ENCODE data around the gene PEA15. TPM values are rescaled to one million over a fixed set of nuclear protein-coding genes. Genes with fewer than 3 reads are reported as not detected.

PEA15 gene
- 51.9 and 57.7 TPM in 2 replicates for total RNA-seq (2014; rRNA removed; shearing (Covaris generic))

DNA sequence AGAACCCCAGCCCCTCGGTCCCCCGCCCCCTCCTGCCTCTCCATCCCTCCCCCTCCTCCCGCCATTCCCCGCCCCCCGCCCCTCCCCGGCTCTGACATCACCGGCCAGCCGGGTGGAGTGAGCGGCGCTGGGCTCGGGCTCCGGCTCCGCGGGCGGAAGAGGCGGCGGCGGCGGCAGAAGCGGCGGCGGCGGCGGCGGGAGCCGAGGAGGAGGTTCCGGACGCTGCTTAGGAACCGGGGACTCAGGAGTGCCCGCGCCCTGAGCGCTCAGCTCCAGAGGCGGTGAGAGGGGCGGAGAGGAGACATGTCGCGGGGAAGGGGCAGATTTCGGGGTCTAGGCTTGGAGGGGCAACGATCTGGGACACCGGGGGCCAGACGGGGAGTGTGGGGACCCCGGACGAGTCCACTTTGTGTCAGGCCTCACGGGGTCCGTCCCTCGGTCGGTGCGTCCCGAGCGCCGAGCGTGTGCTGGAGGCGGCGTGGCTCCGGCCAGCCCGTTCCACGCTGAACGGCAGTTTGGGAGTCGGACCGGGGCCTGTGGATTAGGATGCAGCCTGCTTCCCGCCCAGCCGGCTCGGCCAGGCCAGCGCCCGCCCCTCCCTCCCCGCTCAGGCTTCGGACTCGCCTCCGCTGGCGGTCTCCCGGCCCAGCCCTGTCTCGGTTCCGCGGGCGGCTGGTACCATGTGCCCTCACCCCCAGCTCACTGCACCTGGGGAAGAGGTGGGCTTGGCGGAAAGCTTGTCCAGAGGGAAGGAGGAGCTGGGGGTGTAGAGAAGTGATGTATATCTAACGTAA, at the start of gene PEA15:
PEA15 (plus strand) TSS at position 143 of the 794 bp plus-strand sequence. CDS start 6,161 bp downstream, outside the sequence.
- peak; percentile 80 for DNase-seq (ENCODE audit: low read depth)

DNA sequence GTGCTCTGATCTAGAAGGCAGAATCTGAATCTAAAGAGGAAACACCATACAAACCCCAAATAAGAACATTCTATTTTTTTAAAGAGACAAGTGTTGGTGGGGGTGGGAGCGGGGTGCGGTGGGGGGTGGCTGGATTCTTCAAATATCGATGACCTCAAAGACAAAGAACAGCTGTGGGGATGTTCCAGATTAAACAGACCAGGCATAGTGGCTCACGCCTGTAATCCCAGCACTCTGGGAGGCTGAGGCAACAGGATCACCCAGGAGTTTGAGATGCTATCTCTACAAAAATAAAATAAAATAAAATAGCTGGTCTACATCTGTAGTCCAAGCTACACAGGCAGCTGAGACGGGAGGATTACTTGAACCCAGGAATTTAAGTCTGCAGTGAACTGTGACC, 48.8 kb upstream of the PEA15 start:
- DNase-seq (ENCODE audit: low read depth) = no peak

DNA sequence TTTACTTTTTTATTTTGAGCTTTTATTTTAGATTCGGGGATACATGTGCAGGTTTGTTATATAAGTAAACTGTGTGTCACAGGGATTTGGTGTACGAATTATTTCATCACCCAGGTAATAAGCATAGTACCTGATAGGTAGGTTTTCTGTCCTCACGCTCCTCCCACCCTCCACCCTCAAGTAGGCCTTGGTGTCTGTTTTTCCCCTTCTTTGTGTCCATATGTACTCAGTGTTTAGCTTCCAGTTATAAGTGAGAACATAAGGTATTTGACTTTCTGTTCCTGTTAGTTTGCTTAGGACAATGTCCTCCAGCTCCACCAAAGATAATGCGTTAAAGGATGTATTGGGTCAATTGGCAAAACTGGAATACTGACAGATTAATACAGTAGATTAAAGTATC, 48.0 kb upstream of the PEA15 start:
- DNase-seq (ENCODE audit: low read depth) = no peak

GRCh38 chr1:160158031-160158430, 47.2 kb upstream of the PEA15 start:
- no peak for DNase-seq (ENCODE audit: low read depth)

DNA sequence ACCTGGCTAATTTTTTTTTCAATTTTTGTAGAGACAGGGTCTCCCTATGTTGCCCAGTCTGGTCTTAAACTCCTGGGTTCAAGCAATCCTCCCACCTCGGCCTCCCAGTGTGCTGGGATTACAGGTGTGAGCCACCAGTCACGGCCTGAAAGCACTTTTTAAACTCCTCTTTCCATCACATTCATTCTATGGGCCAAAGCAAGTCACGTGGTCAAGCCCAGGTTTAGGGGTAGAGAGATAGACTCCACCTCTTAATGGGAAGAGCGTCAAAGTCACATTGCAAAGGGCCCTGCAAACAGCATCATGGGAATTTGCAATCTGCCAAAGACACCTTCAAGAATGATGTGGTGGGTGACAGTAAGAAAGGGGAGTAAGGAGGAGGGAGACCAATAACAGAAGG, 46.6 kb upstream of the PEA15 start:
- DNase-seq (ENCODE audit: low read depth) = no peak

DNA sequence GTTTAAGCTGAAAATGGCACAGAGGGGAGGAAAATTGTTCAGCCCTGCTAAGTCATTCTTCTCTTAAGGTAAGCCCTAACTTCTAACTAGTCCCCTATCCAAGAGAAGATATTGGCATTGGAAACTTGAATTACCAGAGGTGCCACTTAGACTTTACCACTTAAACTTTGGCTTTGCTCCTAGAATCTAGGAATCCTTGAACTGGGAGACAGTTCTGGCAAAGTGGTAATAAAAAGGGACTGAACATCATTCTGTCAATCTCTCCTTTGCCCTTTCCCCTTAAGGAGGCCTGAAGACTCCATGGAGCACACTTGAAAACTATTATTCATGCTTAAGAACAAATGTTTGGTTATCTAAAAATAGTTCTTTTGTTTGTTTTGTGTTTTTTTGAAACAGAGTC, 45.3 kb upstream of the PEA15 start:
- DNase-seq (ENCODE audit: low read depth) = no peak

DNA sequence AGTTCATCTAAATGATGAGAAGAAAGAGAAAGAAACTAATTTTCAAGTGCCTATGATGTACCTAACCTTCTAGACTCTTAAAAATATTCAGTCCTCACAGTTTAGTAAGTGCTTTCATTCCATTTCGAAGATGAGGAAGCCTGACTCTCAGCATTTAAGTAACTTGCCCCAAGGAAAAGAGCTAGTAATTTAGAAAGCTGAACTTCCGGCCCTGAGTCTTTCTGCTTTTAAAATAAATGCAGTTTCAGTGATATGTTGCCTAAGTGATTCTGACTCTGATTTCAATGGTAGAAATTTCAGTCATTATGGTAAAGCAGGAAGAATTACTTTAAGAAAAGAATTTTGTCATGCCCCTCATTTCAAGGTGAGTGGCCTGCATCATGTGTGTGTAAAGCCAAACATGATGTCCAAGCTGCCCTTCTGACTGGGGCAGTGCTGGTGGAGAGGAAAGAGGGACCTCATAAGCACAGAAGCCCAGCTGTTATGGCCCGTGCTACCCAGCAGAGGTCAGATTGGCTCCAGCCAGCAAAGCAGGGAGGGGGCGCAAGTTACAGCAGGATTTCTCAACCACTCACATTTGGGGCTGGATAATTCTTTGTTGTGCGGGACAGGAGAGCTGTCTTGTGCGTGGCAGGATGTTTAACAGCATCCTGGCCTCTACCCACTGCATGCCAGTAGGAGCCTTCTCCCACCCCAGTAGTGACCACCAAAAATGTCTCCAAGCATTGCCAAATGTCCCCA, 43.0 kb upstream of the PEA15 start:
- DNase-seq (ENCODE audit: low read depth) = peak; percentile 18

- no peak for DNase-seq (ENCODE audit: low read depth)
Measured at GRCh38 chr1:160162931-160163330, 42.3 kb upstream of the PEA15 start.

- DNase-seq (ENCODE audit: low read depth) = peak; percentile 18
Measured at GRCh38 chr1:160163615-160164014, 41.6 kb upstream of the PEA15 start.

- no peak for DNase-seq (ENCODE audit: low read depth)
Measured at GRCh38 chr1:160164121-160164520, 41.1 kb upstream of the PEA15 start.

- no peak for DNase-seq (ENCODE audit: low read depth)
Measured at GRCh38 chr1:160166166-160166868, 38.9 kb upstream of the PEA15 start.

DNA sequence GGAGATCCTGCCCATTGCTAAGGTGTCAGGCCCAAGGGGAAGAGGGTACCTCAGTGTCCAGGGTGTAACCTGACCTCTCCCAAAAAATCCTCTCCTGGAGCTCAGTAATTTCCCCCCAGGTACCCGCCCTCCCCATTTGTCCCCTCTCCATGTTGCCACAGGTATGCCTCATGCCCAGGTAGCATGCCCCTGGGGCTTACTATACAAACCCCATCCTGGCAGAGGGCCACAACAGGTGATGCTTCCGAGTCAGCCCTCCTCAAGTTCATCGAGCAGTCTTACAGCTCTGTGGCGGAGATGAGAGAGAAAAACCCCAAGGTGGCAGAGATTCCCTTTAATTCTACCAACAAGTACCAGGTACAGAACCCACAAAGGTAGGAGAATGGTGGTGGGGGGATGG, 38.1 kb upstream of the PEA15 start:
- no peak for DNase-seq (ENCODE audit: low read depth)

- no peak for DNase-seq (ENCODE audit: low read depth)
Measured at GRCh38 chr1:160167580-160167979, 37.6 kb upstream of the PEA15 start.

DNA sequence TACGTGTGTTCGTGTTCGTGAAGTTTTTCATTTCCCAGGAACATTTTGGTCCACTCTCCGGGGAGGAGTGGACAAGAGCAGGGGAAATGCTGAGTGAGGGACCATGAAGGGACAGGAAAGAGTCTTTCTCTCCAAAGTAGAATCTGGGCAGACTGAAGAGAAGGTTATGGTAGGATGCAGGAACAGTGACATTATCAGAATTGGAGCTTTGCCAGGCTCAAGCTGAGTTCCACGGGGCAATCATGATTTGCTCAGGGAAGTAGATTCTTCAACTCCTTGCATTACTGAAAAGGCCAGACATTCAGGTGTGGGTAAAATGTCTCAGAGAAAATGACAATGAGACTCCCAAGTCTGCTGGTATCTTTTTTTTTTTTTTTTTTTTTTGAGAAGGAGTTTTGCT, 37.2 kb upstream of the PEA15 start:
- DNase-seq (ENCODE audit: low read depth) = no peak

DNA sequence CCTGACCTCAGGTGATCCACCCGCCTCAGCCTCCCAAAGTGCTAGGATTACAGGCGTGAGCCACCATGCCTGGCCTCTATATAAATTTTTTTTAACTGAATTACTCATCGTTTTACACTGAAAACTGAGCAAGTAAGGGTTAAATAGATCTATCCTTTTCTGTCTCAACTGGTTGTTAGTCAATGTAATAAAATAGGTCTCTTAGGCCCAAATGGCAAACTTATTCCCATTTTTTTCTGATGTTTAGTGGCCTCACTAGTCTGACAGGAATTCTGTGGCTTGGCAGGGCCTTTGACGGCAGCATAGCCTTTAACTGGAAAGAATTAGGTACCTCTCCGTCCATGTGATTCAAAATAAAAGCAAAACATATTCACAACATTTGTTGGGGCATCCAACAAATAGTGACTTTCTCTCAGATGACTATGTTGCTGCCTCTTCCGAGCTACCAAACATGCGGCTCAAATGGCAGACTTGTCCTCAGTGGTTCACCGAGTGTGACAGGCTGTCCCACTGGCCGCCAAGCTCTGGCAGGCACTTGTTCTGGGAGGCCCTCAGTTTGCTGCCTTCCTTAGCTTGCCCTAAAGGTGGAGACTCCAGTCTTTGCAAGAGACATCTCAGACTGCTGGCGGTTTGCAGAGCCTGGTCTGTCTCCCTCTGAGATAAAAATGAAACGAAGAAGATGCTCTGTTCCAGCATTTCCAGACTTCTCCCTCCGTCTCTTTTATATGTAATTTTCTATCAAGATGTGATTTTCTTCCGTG, 36.4 kb upstream of the PEA15 start:
- no peak for DNase-seq (ENCODE audit: low read depth)

DNA sequence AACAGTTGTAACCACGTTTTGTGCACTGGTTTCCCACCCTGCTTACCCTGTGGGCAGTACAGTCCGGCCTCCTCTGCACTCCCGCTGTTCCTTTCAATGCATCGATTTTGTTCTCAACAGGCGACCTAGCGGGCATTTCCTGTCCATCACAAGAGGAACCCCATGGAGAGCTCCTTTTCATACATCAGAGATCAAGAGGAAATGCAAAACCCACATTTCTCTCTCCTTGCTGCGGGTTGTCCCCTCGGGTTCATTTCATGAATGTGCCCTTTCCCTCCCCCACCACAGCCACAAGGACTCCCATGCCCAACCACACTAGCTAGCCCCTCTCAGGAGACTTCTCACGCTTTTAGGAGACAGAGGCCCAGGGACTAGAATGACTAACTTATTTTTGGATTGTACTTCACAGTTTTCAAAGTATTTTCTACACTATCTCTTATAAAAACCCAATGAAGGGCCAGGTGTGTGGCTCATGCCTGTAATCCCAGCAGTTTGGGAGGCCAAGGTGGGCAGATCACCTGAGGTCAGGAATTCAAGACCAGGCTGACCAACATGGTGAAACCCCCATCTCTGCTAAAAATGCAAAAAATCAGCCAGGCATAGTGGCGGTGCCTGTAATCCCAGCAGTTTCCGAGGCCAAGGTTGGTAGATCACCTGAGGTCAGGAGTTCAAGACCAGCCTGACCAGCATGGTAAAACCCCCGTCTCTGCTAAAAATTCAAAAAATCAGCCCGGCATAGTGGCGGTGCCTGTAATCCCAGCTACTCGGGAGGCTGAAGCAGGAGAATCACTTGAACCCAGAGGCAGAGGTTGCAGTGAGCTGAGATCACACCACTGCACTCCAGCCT, 35.4 kb upstream of the PEA15 start:
- no peak for DNase-seq (ENCODE audit: low read depth)

GRCh38 chr1:160171354-160171753, 33.8 kb upstream of the PEA15 start:
- no peak for DNase-seq (ENCODE audit: low read depth)

DNA sequence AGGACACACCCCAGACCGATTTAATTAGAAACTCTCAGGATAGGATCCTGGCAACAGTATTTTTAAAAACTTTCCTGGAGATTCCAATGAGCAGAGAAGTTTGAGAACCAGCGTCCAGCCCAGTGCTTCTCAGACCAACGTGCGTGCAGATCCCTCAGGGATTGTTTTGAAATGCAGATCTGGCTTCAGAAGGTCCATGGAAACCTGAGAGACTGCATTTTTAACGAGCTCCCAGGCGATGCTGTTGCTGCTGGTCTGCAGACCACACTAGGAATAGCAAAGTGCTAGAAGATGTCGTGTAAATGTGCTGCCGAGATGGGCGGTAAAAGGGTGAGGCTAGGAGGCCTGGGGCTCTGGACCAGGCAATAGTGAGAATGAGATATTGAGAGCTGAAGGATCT, 33.2 kb upstream of the PEA15 start:
- DNase-seq (ENCODE audit: low read depth) = no peak

DNA sequence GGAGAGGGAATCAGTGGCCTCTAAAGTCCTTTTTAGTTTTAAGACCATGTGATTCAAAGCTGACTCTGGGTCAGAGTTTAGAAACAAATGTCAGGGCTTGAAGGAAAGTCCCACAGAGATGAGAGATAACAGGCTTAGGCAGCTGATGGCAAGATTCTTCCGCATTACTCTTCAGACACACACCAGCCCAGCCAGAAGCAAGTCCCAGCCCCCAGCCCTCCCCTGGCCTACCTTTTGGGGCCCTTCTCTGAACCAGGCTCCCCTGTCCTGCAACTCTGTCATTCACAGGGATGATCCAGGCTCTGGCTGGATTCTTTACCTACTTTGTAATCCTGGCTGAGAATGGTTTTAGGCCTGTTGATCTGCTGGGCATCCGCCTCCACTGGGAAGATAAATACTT, 28.0 kb upstream of the PEA15 start:
- no peak for DNase-seq (ENCODE audit: low read depth)

DNA sequence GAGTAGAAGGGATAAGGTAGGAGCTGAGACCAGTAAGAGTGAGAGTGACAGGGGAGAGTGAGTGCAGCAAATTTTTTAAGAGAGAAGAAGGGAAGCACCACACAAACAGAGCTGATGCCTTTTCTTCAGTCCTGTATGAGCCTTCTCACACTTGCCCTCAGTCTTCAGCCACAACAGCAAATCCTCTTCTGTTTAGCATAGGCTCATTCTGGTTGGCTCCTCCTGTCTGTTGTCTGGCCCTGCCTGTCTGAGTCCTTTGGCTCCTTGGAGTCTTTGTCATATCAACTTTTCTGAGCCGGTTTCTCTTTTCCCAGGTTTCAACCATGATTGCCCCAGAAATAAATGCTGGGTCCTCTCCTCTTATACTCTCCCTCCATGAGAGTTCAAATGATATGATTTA, 27.5 kb upstream of the PEA15 start:
- no peak for DNase-seq (ENCODE audit: low read depth)

- no peak for DNase-seq (ENCODE audit: low read depth)
Measured at GRCh38 chr1:160178731-160179130, 26.5 kb upstream of the PEA15 start.

All from Daoy (cell line).